ENCODE results near the gene G3BP1. TPM values are rescaled to one million over a fixed set of nuclear protein-coding genes. Genes with fewer than 3 reads are reported as not detected.

G3BP1 gene
- total and polyA plus RNA-seq, 9 of the 15 experiments (the other 6 are each of a cell fraction or from before 2014, with no cell fraction given): 54.7 to 264 (median 105) TPM

DNA sequence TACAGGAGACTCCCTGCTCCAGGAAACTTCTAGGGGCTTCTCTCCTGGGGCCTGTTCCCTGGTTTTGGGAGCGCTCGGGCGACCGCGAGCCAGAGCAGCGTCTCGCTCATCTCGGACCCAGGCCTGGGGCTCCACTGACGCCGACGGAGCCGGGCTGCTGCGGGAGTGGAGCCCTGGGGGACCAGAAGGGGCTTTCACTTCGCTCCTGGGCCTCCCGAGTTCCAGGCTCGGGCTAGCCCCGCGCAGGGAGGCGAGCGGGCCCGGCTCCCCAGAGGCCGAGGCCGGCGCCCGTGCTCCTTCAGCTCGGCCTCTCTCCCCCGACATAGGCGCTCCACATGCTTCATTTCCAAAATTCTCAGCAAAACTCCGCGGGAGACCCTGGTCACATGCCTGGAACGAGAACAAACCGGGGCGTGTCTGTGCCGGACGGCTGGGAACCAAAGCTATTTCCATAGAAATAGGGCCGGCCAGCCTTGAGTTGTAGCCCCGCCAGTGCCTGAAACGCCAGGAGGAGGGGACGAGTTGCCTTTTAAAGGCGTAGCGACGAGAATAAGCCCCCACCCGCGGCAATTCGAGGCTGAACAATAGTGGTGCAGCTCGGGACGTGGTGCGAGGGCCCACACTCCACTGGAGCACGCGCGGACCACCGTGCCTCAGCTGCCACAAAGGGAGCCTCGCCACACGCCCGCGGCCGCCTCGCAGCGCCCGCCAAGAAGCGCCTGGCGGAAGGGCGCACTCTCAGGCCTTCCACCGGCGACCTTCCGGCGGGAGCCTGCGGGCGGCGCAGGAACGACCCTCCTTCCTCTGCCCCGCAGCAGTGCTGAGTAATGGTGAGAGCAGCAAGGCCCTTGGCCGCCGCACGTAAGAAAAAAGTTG, 1.1 kb upstream of the G3BP1 start (continued):
- TF ChIP-seq, protein P1, sequence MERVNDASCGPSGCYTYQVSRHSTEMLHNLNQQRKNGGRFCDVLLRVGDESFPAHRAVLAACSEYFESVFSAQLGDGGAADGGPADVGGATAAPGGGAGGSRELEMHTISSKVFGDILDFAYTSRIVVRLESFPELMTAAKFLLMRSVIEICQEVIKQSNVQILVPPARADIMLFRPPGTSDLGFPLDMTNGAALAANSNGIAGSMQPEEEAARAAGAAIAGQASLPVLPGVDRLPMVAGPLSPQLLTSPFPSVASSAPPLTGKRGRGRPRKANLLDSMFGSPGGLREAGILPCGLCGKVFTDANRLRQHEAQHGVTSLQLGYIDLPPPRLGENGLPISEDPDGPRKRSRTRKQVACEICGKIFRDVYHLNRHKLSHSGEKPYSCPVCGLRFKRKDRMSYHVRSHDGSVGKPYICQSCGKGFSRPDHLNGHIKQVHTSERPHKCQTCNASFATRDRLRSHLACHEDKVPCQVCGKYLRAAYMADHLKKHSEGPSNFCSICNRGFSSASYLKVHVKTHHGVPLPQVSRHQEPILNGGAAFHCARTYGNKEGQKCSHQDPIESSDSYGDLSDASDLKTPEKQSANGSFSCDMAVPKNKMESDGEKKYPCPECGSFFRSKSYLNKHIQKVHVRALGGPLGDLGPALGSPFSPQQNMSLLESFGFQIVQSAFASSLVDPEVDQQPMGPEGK (CRISPR knock-in tag; IDR thresholded peaks at IDR 0.05; ENCODE audit: borderline replicate concordance): no peak
- TF ChIP-seq ZNF695 (CRISPR knock-in tag; IDR thresholded peaks at IDR 0.05) (no peak), ILK (tag; IDR thresholded peaks at IDR 0.05; ENCODE audit: borderline replicate concordance, low read depth) (no peak), CC2D1A (IDR thresholded peaks at IDR 0.05) (no peak), ZNF197 (CRISPR knock-in tag; IDR thresholded peaks at IDR 0.05; ENCODE audit: low read depth) (no peak), CREB1 (IDR thresholded peaks at IDR 0.05) (no peak), CREB1 (CRISPR knock-in tag; IDR thresholded peaks at IDR 0.05) (peak; percentile 67), MBD2 (IDR thresholded peaks at IDR 0.05; ENCODE audit: borderline replicate concordance, low read depth) (no peak), SNIP1 (IDR thresholded peaks at IDR 0.05; ENCODE audit: low read depth) (no peak), STAT5A (IDR thresholded peaks at IDR 0.05; ENCODE audit: borderline replicate concordance, low read length) (no peak), WHSC1 (IDR thresholded peaks at IDR 0.05; ENCODE audit: low read length) (no peak), MTF1 (CRISPR knock-in tag; IDR thresholded peaks at IDR 0.05; ENCODE audit: borderline replicate concordance) (no peak), RB1 (IDR thresholded peaks at IDR 0.05; ENCODE audit: low read depth) (peak; percentile 53; the same call in 1 of the 2 replicates), TEAD1 (CRISPR knock-in tag; IDR thresholded peaks at IDR 0.05) (0 out of 4 replicates have a peak, but pooled peaks of 1 of the 2 experiments have one; percentile 33), FIP1L1 (IDR thresholded peaks at IDR 0.05; ENCODE audit: low read depth, low read length, poor library complexity, severe bottlenecking) (peak; percentile 62), ZNF584 (CRISPR knock-in tag; IDR thresholded peaks at IDR 0.05; ENCODE audit: low read depth) (0 out of 2 replicates have a peak, but pooled peaks have one; percentile 7)
- TF ChIP-seq, protein P2, sequence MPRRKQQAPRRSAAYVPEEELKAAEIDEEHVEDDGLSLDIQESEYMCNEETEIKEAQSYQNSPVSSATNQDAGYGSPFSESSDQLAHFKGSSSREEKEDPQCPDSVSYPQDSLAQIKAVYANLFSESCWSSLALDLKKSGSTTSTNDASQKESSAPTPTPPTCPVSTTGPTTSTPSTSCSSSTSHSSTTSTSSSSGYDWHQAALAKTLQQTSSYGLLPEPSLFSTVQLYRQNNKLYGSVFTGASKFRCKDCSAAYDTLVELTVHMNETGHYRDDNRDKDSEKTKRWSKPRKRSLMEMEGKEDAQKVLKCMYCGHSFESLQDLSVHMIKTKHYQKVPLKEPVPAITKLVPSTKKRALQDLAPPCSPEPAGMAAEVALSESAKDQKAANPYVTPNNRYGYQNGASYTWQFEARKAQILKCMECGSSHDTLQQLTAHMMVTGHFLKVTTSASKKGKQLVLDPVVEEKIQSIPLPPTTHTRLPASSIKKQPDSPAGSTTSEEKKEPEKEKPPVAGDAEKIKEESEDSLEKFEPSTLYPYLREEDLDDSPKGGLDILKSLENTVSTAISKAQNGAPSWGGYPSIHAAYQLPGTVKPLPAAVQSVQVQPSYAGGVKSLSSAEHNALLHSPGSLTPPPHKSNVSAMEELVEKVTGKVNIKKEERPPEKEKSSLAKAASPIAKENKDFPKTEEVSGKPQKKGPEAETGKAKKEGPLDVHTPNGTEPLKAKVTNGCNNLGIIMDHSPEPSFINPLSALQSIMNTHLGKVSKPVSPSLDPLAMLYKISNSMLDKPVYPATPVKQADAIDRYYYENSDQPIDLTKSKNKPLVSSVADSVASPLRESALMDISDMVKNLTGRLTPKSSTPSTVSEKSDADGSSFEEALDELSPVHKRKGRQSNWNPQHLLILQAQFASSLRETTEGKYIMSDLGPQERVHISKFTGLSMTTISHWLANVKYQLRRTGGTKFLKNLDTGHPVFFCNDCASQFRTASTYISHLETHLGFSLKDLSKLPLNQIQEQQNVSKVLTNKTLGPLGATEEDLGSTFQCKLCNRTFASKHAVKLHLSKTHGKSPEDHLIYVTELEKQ (CRISPR knock-in tag; IDR thresholded peaks at IDR 0.05): no peak
- TF ChIP-seq, protein P3, sequence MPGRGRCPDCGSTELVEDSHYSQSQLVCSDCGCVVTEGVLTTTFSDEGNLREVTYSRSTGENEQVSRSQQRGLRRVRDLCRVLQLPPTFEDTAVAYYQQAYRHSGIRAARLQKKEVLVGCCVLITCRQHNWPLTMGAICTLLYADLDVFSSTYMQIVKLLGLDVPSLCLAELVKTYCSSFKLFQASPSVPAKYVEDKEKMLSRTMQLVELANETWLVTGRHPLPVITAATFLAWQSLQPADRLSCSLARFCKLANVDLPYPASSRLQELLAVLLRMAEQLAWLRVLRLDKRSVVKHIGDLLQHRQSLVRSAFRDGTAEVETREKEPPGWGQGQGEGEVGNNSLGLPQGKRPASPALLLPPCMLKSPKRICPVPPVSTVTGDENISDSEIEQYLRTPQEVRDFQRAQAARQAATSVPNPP (IDR thresholded peaks at IDR 0.05; ENCODE audit: borderline replicate concordance, insufficient read depth, insufficient read length): no peak
- TF ChIP-seq, protein P4, sequence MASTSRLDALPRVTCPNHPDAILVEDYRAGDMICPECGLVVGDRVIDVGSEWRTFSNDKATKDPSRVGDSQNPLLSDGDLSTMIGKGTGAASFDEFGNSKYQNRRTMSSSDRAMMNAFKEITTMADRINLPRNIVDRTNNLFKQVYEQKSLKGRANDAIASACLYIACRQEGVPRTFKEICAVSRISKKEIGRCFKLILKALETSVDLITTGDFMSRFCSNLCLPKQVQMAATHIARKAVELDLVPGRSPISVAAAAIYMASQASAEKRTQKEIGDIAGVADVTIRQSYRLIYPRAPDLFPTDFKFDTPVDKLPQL (IDR thresholded peaks at IDR 0.05; ENCODE audit: extremely low read depth, insufficient read length): no peak

Data from K562 (cell line).